ENCODE measurements around the gene MAX.
"Not testable (repeated sequence)": the region's sequence is repeated elsewhere in the genome, so short reads cannot be mapped to it uniquely, and the experiment has no call there.

The MAX gene

DNA sequence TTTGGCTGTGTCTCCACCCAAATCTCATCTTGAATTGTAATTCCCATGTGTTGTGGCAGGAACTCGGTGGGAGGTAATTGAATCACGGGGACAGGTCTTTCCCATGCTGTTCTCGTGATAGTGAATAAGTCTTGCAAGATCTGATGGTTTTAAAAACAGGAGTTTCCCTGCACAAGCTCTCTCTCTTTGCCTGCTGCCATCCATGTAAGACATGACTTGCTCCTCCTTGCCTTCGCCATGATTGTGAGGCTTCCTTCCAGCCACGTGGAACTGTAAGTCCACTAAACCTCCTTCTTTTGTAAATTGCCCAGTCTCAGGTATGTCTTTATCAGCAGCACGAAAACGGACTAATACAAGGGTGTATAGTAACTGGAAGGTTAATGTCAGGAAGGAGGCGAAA, 14.5 kb downstream of the MAX start:
- not testable (repeated sequence) for H3K79me1 ChIP-seq (ENCODE audit: low read depth, low read length); DNase-seq (ENCODE audit: low spot score); H3K27ac ChIP-seq (replicated peaks; ENCODE audit: low read length); H3K4ac ChIP-seq (ENCODE audit: low read length); H3K4me2 ChIP-seq (ENCODE audit: insufficient read depth, low read length, poor library complexity, severe bottlenecking); H4K91ac ChIP-seq (ENCODE audit: low read depth, low read length, poor library complexity); H2AFZ ChIP-seq (ENCODE audit: low read length); H2BK120ac ChIP-seq (ENCODE audit: low read depth, low read length); H2BK5ac ChIP-seq (ENCODE audit: low read length); H3K9ac ChIP-seq (ENCODE audit: low read depth, low read length, poor library complexity); H3K18ac ChIP-seq (ENCODE audit: low read length); H3K4me1 ChIP-seq (ENCODE audit: control insufficient read depth in 2 of 2, insufficient read depth in 1 of 2, low read depth in 1 of 2, low read length in 2 of 2); H4K8ac ChIP-seq (ENCODE audit: low read depth, low read length); H2AK5ac ChIP-seq (ENCODE audit: low read depth, low read length); H2BK15ac ChIP-seq (ENCODE audit: low read length); H3K27me3 ChIP-seq (ENCODE audit: control insufficient read depth in 3 of 3, insufficient read depth in 3 of 3, low read depth in 1 of 3, low read length in 3 of 3); H3K14ac ChIP-seq (ENCODE audit: low read length); H3K23ac ChIP-seq (ENCODE audit: low read depth, low read length, poor library complexity); H2BK12ac ChIP-seq (ENCODE audit: low read length); H3K4me3 ChIP-seq (ENCODE audit: low read length in 2 of 2)
- Histone ChIP-seq H3K36me3 (replicated peaks in 1 of 2; ENCODE audit: control insufficient read depth in 2 of 2, insufficient read depth in 2 of 2, low read length in 2 of 2) (peaks cover 24 to 97% of the 10 kb centered on the region in 2 donors), H3K9me3 (replicated peaks in 1 of 2; ENCODE audit: control insufficient read depth in 2 of 2, insufficient read depth in 1 of 2, low read depth in 1 of 2, low read length in 2 of 2) (peaks cover 5 to 28% of the 10 kb centered on the region in 2 donors)
- WGBS, 2 donors (ENCODE audit: extremely low coverage in 2 of 2, insufficient read length in 2 of 2, insufficient replicate concordance in 1 of 2) = no CpG with 5 or more reads among the region's 8 CpGs

DNA sequence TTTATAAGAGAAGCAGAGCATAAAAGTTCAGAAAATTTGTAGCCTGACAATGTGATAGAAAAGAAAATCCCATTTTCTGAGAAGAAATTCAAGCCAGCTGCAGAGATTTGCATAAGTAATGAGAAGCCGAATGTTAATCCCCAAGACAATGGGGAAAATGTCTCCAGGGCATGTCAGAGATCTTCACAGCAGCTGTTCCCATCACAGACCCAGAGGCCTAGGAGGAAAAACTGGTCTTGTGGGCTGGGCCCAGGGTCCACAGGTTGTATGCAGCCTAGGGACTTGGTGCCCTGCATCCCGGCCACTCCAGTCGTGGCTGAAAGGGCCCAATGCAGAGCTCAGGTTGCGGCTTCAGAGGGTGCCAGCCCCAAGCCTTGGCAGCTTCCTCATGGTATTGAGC, 15.6 kb downstream of the MAX start:
- H2BK120ac ChIP-seq (ENCODE audit: low read depth, low read length); H3K79me1 ChIP-seq (ENCODE audit: low read depth, low read length); H3K14ac ChIP-seq (ENCODE audit: low read length); H3K27me3 ChIP-seq (ENCODE audit: control insufficient read depth in 3 of 3, insufficient read depth in 3 of 3, low read depth in 1 of 3, low read length in 3 of 3); H2BK12ac ChIP-seq (ENCODE audit: low read length); H3K4ac ChIP-seq (ENCODE audit: low read length); H3K4me2 ChIP-seq (ENCODE audit: insufficient read depth, low read length, poor library complexity, severe bottlenecking); H4K8ac ChIP-seq (ENCODE audit: low read depth, low read length); H4K91ac ChIP-seq (ENCODE audit: low read depth, low read length, poor library complexity); H3K9ac ChIP-seq (ENCODE audit: low read depth, low read length, poor library complexity); H3K23ac ChIP-seq (ENCODE audit: low read depth, low read length, poor library complexity); H3K18ac ChIP-seq (ENCODE audit: low read length); H2BK15ac ChIP-seq (ENCODE audit: low read length); H2BK5ac ChIP-seq (ENCODE audit: low read length); H3K4me1 ChIP-seq (ENCODE audit: control insufficient read depth in 2 of 2, insufficient read depth in 1 of 2, low read depth in 1 of 2, low read length in 2 of 2); H3K27ac ChIP-seq (replicated peaks; ENCODE audit: low read length); H3K4me3 ChIP-seq (ENCODE audit: low read length in 2 of 2); H2AFZ ChIP-seq (ENCODE audit: low read length); H2AK5ac ChIP-seq (ENCODE audit: low read depth, low read length); DNase-seq (ENCODE audit: low spot score): not testable (repeated sequence)
- no CpG with 5 or more reads among the region's 4 CpGs for WGBS, 2 donors (ENCODE audit: extremely low coverage in 2 of 2, insufficient read length in 2 of 2, insufficient replicate concordance in 1 of 2)
- peaks cover 23 to 97% of the 10 kb centered on the region in 2 donors for H3K36me3 ChIP-seq (replicated peaks in 1 of 2; ENCODE audit: control insufficient read depth in 2 of 2, insufficient read depth in 2 of 2, low read length in 2 of 2)
- peaks cover 5 to 28% of the 10 kb centered on the region in 2 donors for H3K9me3 ChIP-seq (replicated peaks in 1 of 2; ENCODE audit: control insufficient read depth in 2 of 2, insufficient read depth in 1 of 2, low read depth in 1 of 2, low read length in 2 of 2)

DNA sequence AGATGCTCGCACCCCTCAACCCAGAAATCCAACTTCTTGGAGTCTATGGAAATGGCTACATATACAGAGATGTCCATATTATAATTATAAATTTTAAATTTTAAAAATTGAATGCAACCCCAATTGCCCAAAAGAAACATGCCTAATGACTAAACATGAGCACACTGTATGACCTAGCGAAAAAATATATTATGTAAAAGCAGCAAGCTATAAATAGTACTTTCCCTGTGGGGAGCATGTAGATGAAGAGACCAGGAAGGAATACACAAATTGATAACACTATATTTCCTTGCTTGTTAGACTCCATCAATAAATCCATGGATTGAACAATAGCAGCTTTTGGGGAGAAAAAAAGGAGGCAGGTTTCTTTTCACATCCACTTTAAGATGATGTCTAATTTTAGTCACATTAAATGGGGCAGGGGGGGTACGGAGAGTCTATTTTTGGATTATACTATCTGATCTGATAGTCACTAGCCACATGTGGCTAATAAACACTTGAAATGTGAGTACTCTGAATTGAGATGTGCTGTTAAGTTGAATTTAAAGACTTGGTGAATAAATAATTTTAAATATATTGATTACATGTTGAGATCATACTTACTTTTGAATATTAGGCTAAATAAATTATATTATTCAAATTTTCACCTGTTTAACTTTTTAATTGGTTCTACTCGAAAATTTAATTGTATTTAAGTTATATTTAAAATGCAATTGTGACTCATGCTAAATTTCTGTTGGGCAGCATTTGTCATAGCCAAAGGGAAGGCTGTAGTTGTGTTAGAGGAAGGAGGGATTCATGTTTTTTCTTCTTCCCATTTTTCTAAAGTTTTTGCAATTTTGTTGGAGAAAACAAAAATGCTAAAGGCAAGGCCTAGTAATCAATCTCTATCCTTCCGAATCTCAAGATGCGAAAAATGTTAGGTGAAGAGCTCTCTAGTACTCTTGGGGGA, 17.5 kb downstream of the MAX start:
- Histone ChIP-seq H4K8ac (ENCODE audit: low read depth, low read length) (no peak overlapping the region), H2BK120ac (ENCODE audit: low read depth, low read length) (no peak overlapping the region), H2AK5ac (ENCODE audit: low read depth, low read length) (no peak overlapping the region), H3K9me3 (replicated peaks in 1 of 2; ENCODE audit: control insufficient read depth in 2 of 2, insufficient read depth in 1 of 2, low read depth in 1 of 2, low read length in 2 of 2) (peaks cover 5 to 28% of the 10 kb centered on the region in 2 donors), H3K27ac (replicated peaks; ENCODE audit: low read length) (no peak overlapping the region), H3K4me3 (ENCODE audit: low read length in 2 of 2) (no peak overlapping the region), H3K4me2 (ENCODE audit: insufficient read depth, low read length, poor library complexity, severe bottlenecking) (no peak overlapping the region), H3K9ac (ENCODE audit: low read depth, low read length, poor library complexity) (no peak overlapping the region), H3K36me3 (replicated peaks in 1 of 2; ENCODE audit: control insufficient read depth in 2 of 2, insufficient read depth in 2 of 2, low read length in 2 of 2) (peaks cover 22 to 95% of the 10 kb centered on the region in 2 donors), H3K23ac (ENCODE audit: low read depth, low read length, poor library complexity) (no peak overlapping the region), H2BK15ac (ENCODE audit: low read length) (no peak overlapping the region), H3K27me3 (ENCODE audit: control insufficient read depth in 3 of 3, insufficient read depth in 3 of 3, low read depth in 1 of 3, low read length in 3 of 3) (no peaks in the 10 kb centered on the region), H2BK12ac (ENCODE audit: low read length) (no peak overlapping the region), H2BK5ac (ENCODE audit: low read length) (no peak overlapping the region), H3K4ac (ENCODE audit: low read length) (no peak overlapping the region), H3K14ac (ENCODE audit: low read length) (no peak overlapping the region), H3K79me1 (ENCODE audit: low read depth, low read length) (no peaks in the 10 kb centered on the region), H3K18ac (ENCODE audit: low read length) (no peak overlapping the region), H3K4me1 (ENCODE audit: control insufficient read depth in 2 of 2, insufficient read depth in 1 of 2, low read depth in 1 of 2, low read length in 2 of 2) (no peaks in the 10 kb centered on the region), H2AFZ (ENCODE audit: low read length) (no peak overlapping the region), H4K91ac (ENCODE audit: low read depth, low read length, poor library complexity) (no peak overlapping the region)
- no peak for DNase-seq (ENCODE audit: low spot score)
- no CpG with 5 or more reads among the region's 6 CpGs for WGBS, 2 donors (ENCODE audit: extremely low coverage in 2 of 2, insufficient read length in 2 of 2, insufficient replicate concordance in 1 of 2)

DNA sequence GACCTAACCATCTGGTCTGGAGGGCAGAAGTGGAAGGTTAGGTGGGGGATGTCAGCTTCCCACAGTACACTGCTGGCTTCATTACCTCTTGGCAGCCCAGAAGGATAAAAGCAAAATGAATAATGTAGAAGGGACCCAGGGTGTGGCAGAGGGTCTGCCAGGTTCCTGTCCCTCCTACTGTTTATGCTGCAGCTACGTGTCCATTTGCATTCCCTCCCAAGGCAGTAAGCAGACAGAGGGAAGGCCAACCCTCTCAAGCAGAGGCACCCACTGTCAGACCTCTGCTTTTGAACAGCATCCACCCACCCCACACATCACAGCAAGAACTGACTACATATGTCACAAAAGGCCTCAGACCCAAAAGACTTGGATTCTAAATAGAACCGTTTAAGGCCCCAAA, 19.4 kb downstream of the MAX start:
- no peak overlapping the region for H3K27ac ChIP-seq (replicated peaks; ENCODE audit: low read length)
- H2AK5ac ChIP-seq (ENCODE audit: low read depth, low read length) = no peak overlapping the region
- peaks cover 3 to 16% of the 10 kb centered on the region in 2 donors for H3K9me3 ChIP-seq (replicated peaks in 1 of 2; ENCODE audit: control insufficient read depth in 2 of 2, insufficient read depth in 1 of 2, low read depth in 1 of 2, low read length in 2 of 2)
- H4K91ac ChIP-seq (ENCODE audit: low read depth, low read length, poor library complexity) = no peak overlapping the region
- H2BK5ac ChIP-seq (ENCODE audit: low read length) = no peak overlapping the region
- H3K36me3 ChIP-seq (replicated peaks in 1 of 2; ENCODE audit: control insufficient read depth in 2 of 2, insufficient read depth in 2 of 2, low read length in 2 of 2) = peaks cover 25 to 92% of the 10 kb centered on the region in 2 donors
- no peaks in the 10 kb centered on the region for H3K27me3 ChIP-seq (ENCODE audit: control insufficient read depth in 3 of 3, insufficient read depth in 3 of 3, low read depth in 1 of 3, low read length in 3 of 3)
- no peak overlapping the region for H2AFZ ChIP-seq (ENCODE audit: low read length)
- no peak overlapping the region for H3K4me3 ChIP-seq (ENCODE audit: low read length in 2 of 2)
- no peak for DNase-seq (ENCODE audit: low spot score)
- H2BK12ac ChIP-seq (ENCODE audit: low read length) = no peak overlapping the region
- no peak overlapping the region for H3K23ac ChIP-seq (ENCODE audit: low read depth, low read length, poor library complexity)
- H2BK120ac ChIP-seq (ENCODE audit: low read depth, low read length) = no peak overlapping the region
- H3K4ac ChIP-seq (ENCODE audit: low read length) = no peak overlapping the region
- no peak overlapping the region for H3K4me2 ChIP-seq (ENCODE audit: insufficient read depth, low read length, poor library complexity, severe bottlenecking)
- WGBS, 2 donors (ENCODE audit: extremely low coverage in 2 of 2, insufficient read length in 2 of 2, insufficient replicate concordance in 1 of 2) = no CpG with 5 or more reads among the region's 2 CpGs
- H2BK15ac ChIP-seq (ENCODE audit: low read length) = no peak overlapping the region
- H3K18ac ChIP-seq (ENCODE audit: low read length) = no peak overlapping the region
- H4K8ac ChIP-seq (ENCODE audit: low read depth, low read length) = no peak overlapping the region
- H3K9ac ChIP-seq (ENCODE audit: low read depth, low read length, poor library complexity) = no peak overlapping the region
- no peaks in the 10 kb centered on the region for H3K79me1 ChIP-seq (ENCODE audit: low read depth, low read length)
- H3K4me1 ChIP-seq (ENCODE audit: control insufficient read depth in 2 of 2, insufficient read depth in 1 of 2, low read depth in 1 of 2, low read length in 2 of 2) = no peaks in the 10 kb centered on the region
- no peak overlapping the region for H3K14ac ChIP-seq (ENCODE audit: low read length)

Measured in neuronal stem cell (in vitro differentiated cells).